Measurements from ENCODE around the gene LSM12.

Gene LSM12

DNA sequence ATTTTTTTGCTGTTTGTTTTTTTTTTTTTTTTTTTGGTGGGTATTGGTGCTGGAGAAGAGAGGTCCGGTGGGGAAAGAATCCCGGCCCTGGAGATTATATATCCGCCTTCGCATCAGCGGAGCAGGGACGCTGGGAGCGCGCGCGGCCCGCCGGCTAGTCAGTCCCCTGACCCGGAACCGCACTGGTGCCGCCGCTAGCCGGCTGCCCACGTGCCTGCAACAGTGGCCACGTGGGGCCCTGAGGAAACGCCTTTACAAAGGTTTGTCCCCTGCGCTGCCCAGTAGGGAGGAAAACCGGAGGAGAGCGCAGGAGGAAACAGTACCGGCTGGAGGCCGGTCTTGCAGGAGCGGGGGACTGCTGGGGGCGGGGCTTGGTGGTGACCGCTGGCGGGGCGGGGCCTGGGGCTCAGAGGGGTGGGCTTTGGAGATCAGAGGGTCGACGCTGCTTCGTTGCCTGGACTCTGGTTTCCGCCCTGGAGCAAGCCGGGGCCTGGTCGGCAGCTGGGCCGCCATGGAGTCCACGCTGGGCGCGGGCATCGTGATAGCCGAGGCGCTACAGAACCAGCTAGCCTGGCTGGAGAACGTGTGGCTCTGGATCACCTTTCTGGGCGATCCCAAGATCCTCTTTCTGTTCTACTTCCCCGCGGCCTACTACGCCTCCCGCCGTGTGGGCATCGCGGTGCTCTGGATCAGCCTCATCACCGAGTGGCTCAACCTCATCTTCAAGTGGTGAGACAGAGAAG, 4.2 kb upstream of the LSM12 start, which contains the start of gene G6PC3 (continued):
- no peak for TF ChIP-seq RBAK (tag by site-specific recombination; IDR thresholded peaks at IDR 0.05)
- TF ChIP-seq, protein P1, sequence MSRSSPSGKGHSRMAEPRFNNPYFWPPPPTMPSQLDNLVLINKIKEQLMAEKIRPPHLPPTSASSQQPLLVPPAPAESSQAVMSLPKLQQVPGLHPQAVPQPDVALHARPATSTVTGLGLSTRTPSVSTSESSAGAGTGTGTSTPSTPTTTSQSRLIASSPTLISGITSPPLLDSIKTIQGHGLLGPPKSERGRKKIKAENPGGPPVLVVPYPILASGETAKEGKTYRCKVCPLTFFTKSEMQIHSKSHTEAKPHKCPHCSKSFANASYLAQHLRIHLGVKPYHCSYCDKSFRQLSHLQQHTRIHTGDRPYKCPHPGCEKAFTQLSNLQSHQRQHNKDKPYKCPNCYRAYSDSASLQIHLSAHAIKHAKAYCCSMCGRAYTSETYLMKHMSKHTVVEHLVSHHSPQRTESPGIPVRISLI (tag by site-specific recombination; IDR thresholded peaks at IDR 0.05): 0 out of 2 replicates have a peak, but pooled peaks have one; percentile 4
- TF ChIP-seq ZNF341 (tag by site-specific recombination; IDR thresholded peaks at IDR 0.05; ENCODE audit: low read depth): peak; percentile 74
- peak; percentile 62 for TF ChIP-seq ZNF843 (tag by site-specific recombination; IDR thresholded peaks at IDR 0.05)
- no peak; the same call in 1 of the 2 replicates for TF ChIP-seq BCL11A (tag by site-specific recombination; IDR thresholded peaks at IDR 0.05; ENCODE audit: low read depth)
- no peak for TF ChIP-seq SETDB1 (IDR thresholded peaks at IDR 0.05; ENCODE audit: insufficient read length, low read length)
- TF ChIP-seq ZFP3 (tag by site-specific recombination; IDR thresholded peaks at IDR 0.05; ENCODE audit: low read depth): no peak
- no peak for TF ChIP-seq ZNF473 (tag by site-specific recombination; IDR thresholded peaks at IDR 0.05)
- no peak for TF ChIP-seq ZNF645 (tag by site-specific recombination; IDR thresholded peaks at IDR 0.05)
- TF ChIP-seq ZNF2 (tag by site-specific recombination; IDR thresholded peaks at IDR 0.05): peak; percentile 14; the same call in 1 of the 2 replicates
- TF ChIP-seq YY2 (tag by site-specific recombination; IDR thresholded peaks at IDR 0.05): peak; percentile 50; the same call in 1 of the 2 replicates
- TF ChIP-seq ZNF274 (IDR thresholded peaks at IDR 0.05; ENCODE audit: low read length): no peak
- no peak for TF ChIP-seq ZNF274 (tag by site-specific recombination; IDR thresholded peaks at IDR 0.05; ENCODE audit: borderline replicate concordance)
- TF ChIP-seq ZNF155 (tag by site-specific recombination; IDR thresholded peaks at IDR 0.05): no peak
- no peak for TF ChIP-seq ZBTB1 (tag by site-specific recombination; IDR thresholded peaks at IDR 0.05)
- TF ChIP-seq, protein P2, sequence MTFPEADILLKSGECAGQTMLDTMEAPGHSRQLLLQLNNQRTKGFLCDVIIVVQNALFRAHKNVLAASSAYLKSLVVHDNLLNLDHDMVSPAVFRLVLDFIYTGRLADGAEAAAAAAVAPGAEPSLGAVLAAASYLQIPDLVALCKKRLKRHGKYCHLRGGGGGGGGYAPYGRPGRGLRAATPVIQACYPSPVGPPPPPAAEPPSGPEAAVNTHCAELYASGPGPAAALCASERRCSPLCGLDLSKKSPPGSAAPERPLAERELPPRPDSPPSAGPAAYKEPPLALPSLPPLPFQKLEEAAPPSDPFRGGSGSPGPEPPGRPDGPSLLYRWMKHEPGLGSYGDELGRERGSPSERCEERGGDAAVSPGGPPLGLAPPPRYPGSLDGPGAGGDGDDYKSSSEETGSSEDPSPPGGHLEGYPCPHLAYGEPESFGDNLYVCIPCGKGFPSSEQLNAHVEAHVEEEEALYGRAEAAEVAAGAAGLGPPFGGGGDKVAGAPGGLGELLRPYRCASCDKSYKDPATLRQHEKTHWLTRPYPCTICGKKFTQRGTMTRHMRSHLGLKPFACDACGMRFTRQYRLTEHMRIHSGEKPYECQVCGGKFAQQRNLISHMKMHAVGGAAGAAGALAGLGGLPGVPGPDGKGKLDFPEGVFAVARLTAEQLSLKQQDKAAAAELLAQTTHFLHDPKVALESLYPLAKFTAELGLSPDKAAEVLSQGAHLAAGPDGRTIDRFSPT (tag by site-specific recombination; IDR thresholded peaks at IDR 0.05): peak; percentile 37; the same call in 1 of the 2 replicates
- TF ChIP-seq ZNF530 (tag by site-specific recombination; IDR thresholded peaks at IDR 0.05; ENCODE audit: low read depth): no peak
- TF ChIP-seq KLF7 (tag by site-specific recombination; IDR thresholded peaks at IDR 0.05; ENCODE audit: borderline replicate concordance): peak; percentile 49; the same call in 1 of the 2 replicates
- no peak for TF ChIP-seq ZFP41 (tag by site-specific recombination; IDR thresholded peaks at IDR 0.05; ENCODE audit: borderline replicate concordance)
- peak; percentile 12; the same call in 1 of the 2 replicates for TF ChIP-seq WT1 (tag by site-specific recombination; IDR thresholded peaks at IDR 0.05)
- no peak for TF ChIP-seq GFI1B (tag by site-specific recombination; IDR thresholded peaks at IDR 0.05)
- TF ChIP-seq, protein P3, sequence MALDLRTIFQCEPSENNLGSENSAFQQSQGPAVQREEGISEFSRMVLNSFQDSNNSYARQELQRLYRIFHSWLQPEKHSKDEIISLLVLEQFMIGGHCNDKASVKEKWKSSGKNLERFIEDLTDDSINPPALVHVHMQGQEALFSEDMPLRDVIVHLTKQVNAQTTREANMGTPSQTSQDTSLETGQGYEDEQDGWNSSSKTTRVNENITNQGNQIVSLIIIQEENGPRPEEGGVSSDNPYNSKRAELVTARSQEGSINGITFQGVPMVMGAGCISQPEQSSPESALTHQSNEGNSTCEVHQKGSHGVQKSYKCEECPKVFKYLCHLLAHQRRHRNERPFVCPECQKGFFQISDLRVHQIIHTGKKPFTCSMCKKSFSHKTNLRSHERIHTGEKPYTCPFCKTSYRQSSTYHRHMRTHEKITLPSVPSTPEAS (tag by site-specific recombination; IDR thresholded peaks at IDR 0.05): no peak
- TF ChIP-seq ZNF660 (tag by site-specific recombination; IDR thresholded peaks at IDR 0.05): peak; percentile 83; the same call in 1 of the 2 replicates
- TF ChIP-seq KLF10 (tag by site-specific recombination; IDR thresholded peaks at IDR 0.05): peak; percentile 81
- no peak for TF ChIP-seq ZNF701 (tag by site-specific recombination; IDR thresholded peaks at IDR 0.05)
- TF ChIP-seq, protein P4, sequence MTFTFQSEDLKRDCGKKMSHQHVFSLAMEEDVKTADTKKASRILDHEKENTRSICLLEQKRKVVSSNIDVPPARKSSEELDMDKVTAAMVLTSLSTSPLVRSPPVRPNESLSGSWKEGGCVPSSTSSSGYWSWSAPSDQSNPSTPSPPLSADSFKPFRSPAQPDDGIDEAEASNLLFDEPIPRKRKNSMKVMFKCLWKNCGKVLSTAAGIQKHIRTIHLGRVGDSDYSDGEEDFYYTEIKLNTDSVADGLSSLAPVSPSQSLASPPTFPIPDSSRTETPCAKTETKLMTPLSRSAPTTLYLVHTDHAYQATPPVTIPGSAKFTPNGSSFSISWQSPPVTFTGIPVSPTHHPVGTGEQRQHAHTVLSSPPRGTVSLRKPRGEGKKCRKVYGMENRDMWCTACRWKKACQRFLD (tag by site-specific recombination; IDR thresholded peaks at IDR 0.05): peak; percentile 97
- no peak for TF ChIP-seq ZNF555 (tag by site-specific recombination; conservative IDR thresholded peaks at IDR 0.05)
- TF ChIP-seq ZNF366 (tag by site-specific recombination; conservative IDR thresholded peaks at IDR 0.05): peak; percentile 51; the same call in 1 of the 2 replicates
- peak; percentile 88 for TF ChIP-seq ZSCAN30 (tag by site-specific recombination; IDR thresholded peaks at IDR 0.05)
- TF ChIP-seq ZNF138 (tag by site-specific recombination; IDR thresholded peaks at IDR 0.05; ENCODE audit: borderline replicate concordance): no peak
- no peak for TF ChIP-seq ZNF112 (tag by site-specific recombination; IDR thresholded peaks at IDR 0.05)
- peak; percentile 76 for TF ChIP-seq ZXDB (tag by site-specific recombination; IDR thresholded peaks at IDR 0.05)
- TF ChIP-seq, protein P5, sequence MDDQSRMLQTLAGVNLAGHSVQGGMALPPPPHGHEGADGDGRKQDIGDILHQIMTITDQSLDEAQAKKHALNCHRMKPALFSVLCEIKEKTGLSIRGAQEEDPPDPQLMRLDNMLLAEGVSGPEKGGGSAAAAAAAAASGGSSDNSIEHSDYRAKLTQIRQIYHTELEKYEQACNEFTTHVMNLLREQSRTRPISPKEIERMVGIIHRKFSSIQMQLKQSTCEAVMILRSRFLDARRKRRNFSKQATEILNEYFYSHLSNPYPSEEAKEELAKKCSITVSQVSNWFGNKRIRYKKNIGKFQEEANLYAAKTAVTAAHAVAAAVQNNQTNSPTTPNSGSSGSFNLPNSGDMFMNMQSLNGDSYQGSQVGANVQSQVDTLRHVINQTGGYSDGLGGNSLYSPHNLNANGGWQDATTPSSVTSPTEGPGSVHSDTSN (CRISPR knock-in tag; IDR thresholded peaks at IDR 0.05): peak; percentile 86

All from HEK293 (cell line).